ENCODE measurements around the gene SNPH. TPM values are rescaled to one million over a fixed set of nuclear protein-coding genes. Genes with fewer than 3 reads are reported as not detected.

Gene SNPH
- total and polyA plus RNA-seq, 4 donors, result 1.2 to 3.3 (median 2.1) TPM

DNA sequence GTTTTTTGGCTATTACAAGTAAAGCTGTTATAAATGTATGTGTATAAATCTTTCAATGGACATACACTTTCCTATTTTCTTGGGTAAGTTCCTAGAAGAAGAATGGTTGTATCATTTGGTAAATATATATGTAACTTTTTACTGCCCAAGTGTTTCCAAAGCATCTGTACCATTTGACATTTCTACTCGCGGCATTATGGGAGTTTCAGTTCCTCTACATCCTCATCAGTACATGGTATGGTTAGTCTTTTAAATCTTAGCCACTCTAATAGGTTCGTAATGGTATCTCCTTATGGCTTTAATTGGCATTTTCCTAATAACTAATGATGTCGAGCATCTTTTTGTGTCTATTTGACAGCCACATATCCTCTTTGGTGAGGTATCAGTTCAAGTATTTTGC, 12.9 kb downstream of the SNPH start:
- Histone ChIP-seq H3K4me1 (ENCODE audit: control insufficient read depth in 5 of 5, insufficient read depth in 5 of 5, low read length in 5 of 5) (peaks cover 0 to 15% (median 5%) of the 10 kb centered on the region in 5 donors), H3K9me3 (ENCODE audit: control insufficient read depth in 4 of 4, insufficient read depth in 3 of 4, low read length in 3 of 4) (peaks cover 0 to 2% (median 0%) of the 10 kb centered on the region in 4 donors), H3K27me3 (ENCODE audit: control insufficient read depth in 3 of 3, insufficient read depth in 3 of 3, low read length in 2 of 3) (no peaks in the 10 kb centered on the region), H3K9ac (ENCODE audit: insufficient read depth in 1 of 2, low read length in 2 of 2) (no peak overlapping the region), H3K36me3 (ENCODE audit: control insufficient read depth in 4 of 4, insufficient read depth in 4 of 4, low read length in 4 of 4) (no peaks in the 10 kb centered on the region), H3K27ac (ENCODE audit: low read depth in 1 of 2, low read length in 1 of 2) (no peak overlapping the region), H3K4me3 (no peak overlapping the region)
- no peak for ATAC-seq (ENCODE audit: insufficient read depth, low FRiP score)
- TF ChIP-seq, protein P1, sequence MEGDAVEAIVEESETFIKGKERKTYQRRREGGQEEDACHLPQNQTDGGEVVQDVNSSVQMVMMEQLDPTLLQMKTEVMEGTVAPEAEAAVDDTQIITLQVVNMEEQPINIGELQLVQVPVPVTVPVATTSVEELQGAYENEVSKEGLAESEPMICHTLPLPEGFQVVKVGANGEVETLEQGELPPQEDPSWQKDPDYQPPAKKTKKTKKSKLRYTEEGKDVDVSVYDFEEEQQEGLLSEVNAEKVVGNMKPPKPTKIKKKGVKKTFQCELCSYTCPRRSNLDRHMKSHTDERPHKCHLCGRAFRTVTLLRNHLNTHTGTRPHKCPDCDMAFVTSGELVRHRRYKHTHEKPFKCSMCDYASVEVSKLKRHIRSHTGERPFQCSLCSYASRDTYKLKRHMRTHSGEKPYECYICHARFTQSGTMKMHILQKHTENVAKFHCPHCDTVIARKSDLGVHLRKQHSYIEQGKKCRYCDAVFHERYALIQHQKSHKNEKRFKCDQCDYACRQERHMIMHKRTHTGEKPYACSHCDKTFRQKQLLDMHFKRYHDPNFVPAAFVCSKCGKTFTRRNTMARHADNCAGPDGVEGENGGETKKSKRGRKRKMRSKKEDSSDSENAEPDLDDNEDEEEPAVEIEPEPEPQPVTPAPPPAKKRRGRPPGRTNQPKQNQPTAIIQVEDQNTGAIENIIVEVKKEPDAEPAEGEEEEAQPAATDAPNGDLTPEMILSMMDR (IDR thresholded peaks at IDR 0.05; ENCODE audit: control extremely low read depth, extremely low read depth), result no peak
- WGBS, 2 donors, result 81 to 86% methylated on average over 4 of the region's 4 CpGs
- no peak for DNase-seq

DNA sequence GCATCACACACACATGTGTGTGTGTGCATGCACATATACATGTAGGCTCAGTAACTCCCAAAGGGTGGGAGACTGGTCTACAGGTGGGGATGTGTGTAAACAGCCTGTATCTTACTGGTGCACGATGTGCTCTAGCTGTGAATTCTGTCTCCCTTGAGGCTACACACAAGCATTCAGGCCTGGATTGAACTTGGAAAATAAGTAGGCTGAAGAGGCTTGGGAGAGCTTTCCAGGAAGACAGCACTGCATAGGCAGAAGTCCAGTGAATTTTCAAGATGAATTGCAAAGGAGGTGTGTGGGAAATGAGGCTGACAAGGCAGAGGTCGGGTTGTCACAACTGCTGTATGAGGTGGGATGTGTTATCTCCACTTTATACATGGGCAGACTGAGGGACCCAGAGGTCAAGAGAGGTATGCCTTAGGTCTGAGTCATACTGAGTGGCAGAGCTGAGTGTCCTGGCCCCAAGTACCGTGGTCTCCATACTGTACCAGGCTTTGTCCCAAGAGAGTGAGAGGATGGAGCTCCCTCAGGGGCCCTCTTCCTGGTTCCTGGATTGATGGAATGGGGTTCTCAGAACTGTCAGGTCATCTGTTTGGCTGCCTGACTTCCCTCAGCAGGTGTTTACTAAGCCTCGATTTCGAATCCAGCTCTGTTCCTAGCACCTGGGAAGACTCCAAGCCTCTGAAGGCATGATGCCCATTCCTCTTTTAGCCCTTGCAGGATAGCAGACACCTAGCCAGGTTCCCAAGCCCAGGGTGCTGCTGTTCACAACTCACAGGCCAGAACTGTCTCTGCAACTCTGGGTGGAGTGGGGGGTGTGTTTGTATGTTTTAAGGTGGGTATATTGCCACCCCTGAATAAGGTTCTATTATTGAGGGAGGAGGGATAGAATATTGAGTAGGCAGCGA, 14.4 kb downstream of the SNPH start:
- TF ChIP-seq, protein P1 (IDR thresholded peaks at IDR 0.05; ENCODE audit: control extremely low read depth, extremely low read depth), result no peak
- ATAC-seq (ENCODE audit: insufficient read depth, low FRiP score), result no peak
- H3K4me3 ChIP-seq, result no peak overlapping the region
- H3K4me1 ChIP-seq (ENCODE audit: control insufficient read depth in 5 of 5, insufficient read depth in 5 of 5, low read length in 5 of 5), result peaks cover 0 to 18% (median 7%) of the 10 kb centered on the region in 5 donors
- no peak for DNase-seq
- H3K27ac ChIP-seq (ENCODE audit: low read depth in 1 of 2, low read length in 1 of 2), result no peak overlapping the region
- H3K9me3 ChIP-seq (ENCODE audit: control insufficient read depth in 4 of 4, insufficient read depth in 3 of 4, low read length in 3 of 4), result peaks cover 0 to 2% (median 0%) of the 10 kb centered on the region in 4 donors
- H3K9ac ChIP-seq (ENCODE audit: insufficient read depth in 1 of 2, low read length in 2 of 2), result no peak overlapping the region
- H3K27me3 ChIP-seq (ENCODE audit: control insufficient read depth in 3 of 3, insufficient read depth in 3 of 3, low read length in 2 of 3), result no peaks in the 10 kb centered on the region
- 80 to 82% methylated on average over 6 of the region's 6 CpGs for WGBS, 2 donors
- H3K36me3 ChIP-seq (ENCODE audit: control insufficient read depth in 4 of 4, insufficient read depth in 4 of 4, low read length in 4 of 4), result no peaks in the 10 kb centered on the region

DNA sequence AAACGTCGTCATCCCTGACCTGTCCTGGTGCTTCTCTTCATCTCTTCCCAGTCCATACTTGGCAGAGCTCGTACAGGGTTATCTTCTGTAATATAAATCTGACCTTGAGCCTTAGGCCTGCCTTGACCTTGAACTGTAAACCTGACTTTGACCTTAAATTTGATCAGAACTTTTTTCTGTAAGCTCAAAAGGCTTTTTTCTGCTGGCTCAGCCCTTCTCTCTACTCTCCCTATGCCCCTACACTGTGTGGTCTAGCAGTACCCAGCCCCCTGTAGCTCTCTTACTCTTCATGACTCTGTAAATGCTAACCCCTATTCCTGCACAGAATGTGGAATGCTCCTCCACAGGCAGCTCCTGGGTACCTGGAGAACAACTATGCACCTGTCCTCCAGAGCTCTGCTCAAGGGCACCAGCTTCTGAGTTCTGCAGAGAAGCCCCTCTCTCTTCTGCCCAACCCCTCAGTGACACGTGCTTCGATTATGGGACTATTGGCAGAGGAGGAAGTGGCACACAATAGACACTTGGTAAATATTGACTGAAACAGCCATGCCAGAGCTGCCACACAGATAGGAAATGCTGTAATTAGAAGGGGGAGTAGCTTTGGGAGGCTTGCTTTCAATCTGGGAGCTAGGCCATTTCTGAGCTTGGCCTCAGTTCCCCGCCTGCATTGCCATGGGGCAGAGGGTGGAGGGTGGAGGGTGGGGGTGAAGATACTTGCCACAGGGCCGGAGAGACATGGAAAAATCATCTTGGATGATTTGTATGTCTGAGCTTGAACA, 15.4 kb downstream of the SNPH start:
- Histone ChIP-seq H3K9me3 (ENCODE audit: control insufficient read depth in 4 of 4, insufficient read depth in 3 of 4, low read length in 3 of 4) (peaks cover 0 to 2% (median 0%) of the 10 kb centered on the region in 4 donors), H3K9ac (ENCODE audit: insufficient read depth in 1 of 2, low read length in 2 of 2) (no peak overlapping the region), H3K4me3 (no peak overlapping the region), H3K36me3 (ENCODE audit: control insufficient read depth in 4 of 4, insufficient read depth in 4 of 4, low read length in 4 of 4) (no peaks in the 10 kb centered on the region), H3K4me1 (ENCODE audit: control insufficient read depth in 5 of 5, insufficient read depth in 5 of 5, low read length in 5 of 5) (peaks cover 0 to 18% (median 7%) of the 10 kb centered on the region in 5 donors), H3K27ac (ENCODE audit: low read depth in 1 of 2, low read length in 1 of 2) (no peak overlapping the region), H3K27me3 (ENCODE audit: control insufficient read depth in 3 of 3, insufficient read depth in 3 of 3, low read length in 2 of 3) (no peaks in the 10 kb centered on the region)
- 66 to 69% methylated on average over 7 of the region's 7 CpGs for WGBS, 2 donors
- TF ChIP-seq, protein P1 (IDR thresholded peaks at IDR 0.05; ENCODE audit: control extremely low read depth, extremely low read depth), result no peak
- DNase-seq (no peak), ATAC-seq (ENCODE audit: insufficient read depth, low FRiP score) (no peak)
